RWPE2 (cell line): ENCODE measurements around the gene SALL4.

Experiments used
- ATAC-seq: fragments of 200-7000 bp; cut with Tn5 transposase; 3 replicates; pipeline ENCODE4 v1.9.1; 2021; ENCODE audit warnings: low read depth
- DNase-seq: peaks from one replicate; pipeline ENCODE4 v3.0.0-alpha.2; 2020; ENCODE audit warnings: low spot score
- H3K27ac ChIP-seq: fragments of 450-650 bp; 2 replicates; pipeline ENCODE4 v1.5.1; 2017; ENCODE audit warnings: mild to moderate bottlenecking; ENCODE audit not compliant: poor library complexity, severe bottlenecking
- H3K27me3 ChIP-seq: fragments of 250-450 bp; sonication (Bioruptor Pico); 2 replicates; pipeline ENCODE4 v1.5.1; 2021; ENCODE audit warnings: mild to moderate bottlenecking, moderate library complexity; ENCODE audit not compliant: insufficient read depth, poor library complexity, severe bottlenecking
- H3K36me3 ChIP-seq: fragments of 250-450 bp; sonication (Bioruptor Pico); 2 replicates; pipeline ENCODE4 v1.5.1; 2020; ENCODE audit warnings: low read depth, mild to moderate bottlenecking, moderate library complexity
- H3K4me1 ChIP-seq: fragments of 250-450 bp; sonication (Bioruptor Pico); 2 replicates; pipeline ENCODE4 v1.5.1; 2021; ENCODE audit warnings: mild to moderate bottlenecking, moderate library complexity; ENCODE audit not compliant: insufficient read depth, poor library complexity, severe bottlenecking
- H3K4me3 ChIP-seq: fragments of 250-450 bp; sonication (Bioruptor Pico); 2 replicates; pipeline ENCODE4 v1.5.1; 2021; ENCODE audit warnings: mild to moderate bottlenecking, moderate library complexity; ENCODE audit not compliant: severe bottlenecking
- H3K9me3 ChIP-seq: fragments of 250-450 bp; sonication (Bioruptor Pico); 2 replicates; pipeline ENCODE4 v1.5.1; 2021; ENCODE audit warnings: mild to moderate bottlenecking, moderate library complexity; ENCODE audit not compliant: severe bottlenecking
- CTCF ChIP-seq: fragments of 450-650 bp; IDR thresholded peaks from one replicate; pipeline ENCODE4 v1.5.1; 2017; ENCODE audit warnings: mild to moderate bottlenecking, moderate library complexity; ENCODE audit not compliant: poor library complexity, severe bottlenecking

The SALL4 gene

GRCh38 chr20:51811514-51812128 lies 9.3 kb upstream of the SALL4 start:
- ATAC-seq (no peak), DNase-seq (no peak)

GRCh38 chr20:51811042-51811355 lies 8.7 kb upstream of the SALL4 start:
- DNase-seq, result peak; percentile 30
- H3K4me3 ChIP-seq, result no peak overlapping the region
- H3K4me1 ChIP-seq, result peaks cover 8% of the 10 kb centered on the region
- no peak overlapping the region for H3K27ac ChIP-seq
- no peak for TF ChIP-seq CTCF
- H3K27me3 ChIP-seq, result no peaks in the 10 kb centered on the region
- no peaks in the 10 kb centered on the region for H3K9me3 ChIP-seq
- H3K36me3 ChIP-seq, result no peaks in the 10 kb centered on the region
- ATAC-seq, result peak; percentile 65

More at GRCh38 chr20:51811514-51812128, 9.3 kb upstream of the SALL4 start:
- TF ChIP-seq CTCF, result no peak
- Histone ChIP-seq H3K27ac (no peak overlapping the region), H3K9me3 (no peaks in the 10 kb centered on the region), H3K4me3 (no peak overlapping the region), H3K4me1 (peaks cover 8% of the 10 kb centered on the region), H3K27me3 (no peaks in the 10 kb centered on the region), H3K36me3 (no peaks in the 10 kb centered on the region)

- no peaks in the 10 kb centered on the region for H3K27me3 ChIP-seq
- TF ChIP-seq CTCF, result no peak
- H3K27ac ChIP-seq, result no peak overlapping the region
- ATAC-seq (no peak), DNase-seq (peak; percentile 35)
- no peaks in the 10 kb centered on the region for H3K36me3 ChIP-seq
- no peak overlapping the region for H3K4me3 ChIP-seq
- H3K4me1 ChIP-seq, result peaks cover 8% of the 10 kb centered on the region
- H3K9me3 ChIP-seq, result no peaks in the 10 kb centered on the region
These were observed 8.1 kb upstream of the SALL4 start for GRCh38 chr20:51810155-51811041.

- Histone ChIP-seq H3K27me3 (no peaks in the 10 kb centered on the region), H3K4me1 (peaks cover 11% of the 10 kb centered on the region), H3K36me3 (no peaks in the 10 kb centered on the region), H3K4me3 (no peak overlapping the region), H3K27ac (no peak overlapping the region), H3K9me3 (no peaks in the 10 kb centered on the region)
- DNase-seq, result peak; percentile 8
- no peak for TF ChIP-seq CTCF
- no peak for ATAC-seq
These were observed 5.5 kb upstream of the SALL4 start for GRCh38 chr20:51807720-51808250.
